HG03025 (cell line): ENCODE measurements around the gene DCBLD1.

Source experiments
- ATAC-seq: cut with Tn5 transposase; IDR thresholded peaks from one replicate; pipeline ENCODE4 v1.9.1; 2021; ENCODE audit warnings: mild to moderate bottlenecking, moderate library complexity; ENCODE audit not compliant: unreplicated experiment, low FRiP score

DCBLD1 gene

DNA sequence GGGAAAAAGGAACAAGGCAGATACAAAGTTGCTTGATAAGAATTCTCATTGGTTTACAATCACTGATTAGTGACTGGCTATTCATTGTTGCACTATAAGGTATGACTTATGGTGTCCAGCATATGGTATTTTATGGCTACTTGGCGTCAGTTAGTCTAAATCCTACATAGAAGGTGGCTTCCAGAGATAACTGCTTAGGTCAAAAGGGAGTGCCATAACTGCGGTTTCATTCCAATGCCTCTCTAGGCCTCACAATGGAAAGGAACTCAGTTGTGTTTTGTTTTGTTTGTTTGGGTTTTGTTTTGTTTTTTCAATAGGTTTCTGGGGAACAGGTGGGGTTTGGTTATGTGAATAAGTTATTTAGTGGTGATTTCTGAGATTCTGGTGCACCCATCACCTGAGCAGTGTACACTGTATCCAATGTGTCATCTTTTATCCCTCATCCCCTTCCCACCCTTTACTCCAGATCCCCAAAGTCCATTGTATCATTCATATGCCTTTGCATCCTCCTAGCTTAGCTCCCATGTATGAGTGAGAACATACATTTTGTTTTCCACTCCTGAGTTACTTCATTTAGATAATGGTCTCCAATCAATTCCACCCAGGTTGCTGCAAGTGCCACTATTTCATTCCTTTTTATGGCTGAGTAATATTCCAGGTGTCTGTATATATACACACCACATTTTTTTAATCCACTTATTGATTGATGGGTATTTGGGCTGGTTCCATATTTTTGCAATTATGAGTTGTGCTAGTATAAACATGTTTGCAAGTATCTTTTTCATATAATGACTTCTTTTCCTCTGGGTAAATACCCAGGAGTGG, 112.8 kb downstream of the DCBLD1 start:
- ATAC-seq: no peak

- no peak for ATAC-seq
These were observed 115.3 kb downstream of the DCBLD1 start for GRCh38 chr6:117597755-117598154.
